NCI-H1092 treated with DMSO at 0.1 percent for 48 hours (cell line): ENCODE data around the gene ARHGAP25.

Experiments
- DNase-seq: peaks from one replicate; lab custom pipeline; 2025; lab: John Stamatoyannopoulos, UW

The ARHGAP25 gene

GRCh38 chr2:68734688-68735525 lies at the start of gene ARHGAP25:
Gene ARHGAP25 (plus strand): TSS chr2:68734811. CDS start chr2:68735200, 389 bp downstream.
- DNase-seq, result no peak

- DNase-seq, result no peak
These were observed 48.4 kb upstream of the ARHGAP25 start for GRCh38 chr2:68686178-68686577.

GRCh38 chr2:68687018-68687417 lies 47.6 kb upstream of the ARHGAP25 start:
- DNase-seq, result no peak

DNA sequence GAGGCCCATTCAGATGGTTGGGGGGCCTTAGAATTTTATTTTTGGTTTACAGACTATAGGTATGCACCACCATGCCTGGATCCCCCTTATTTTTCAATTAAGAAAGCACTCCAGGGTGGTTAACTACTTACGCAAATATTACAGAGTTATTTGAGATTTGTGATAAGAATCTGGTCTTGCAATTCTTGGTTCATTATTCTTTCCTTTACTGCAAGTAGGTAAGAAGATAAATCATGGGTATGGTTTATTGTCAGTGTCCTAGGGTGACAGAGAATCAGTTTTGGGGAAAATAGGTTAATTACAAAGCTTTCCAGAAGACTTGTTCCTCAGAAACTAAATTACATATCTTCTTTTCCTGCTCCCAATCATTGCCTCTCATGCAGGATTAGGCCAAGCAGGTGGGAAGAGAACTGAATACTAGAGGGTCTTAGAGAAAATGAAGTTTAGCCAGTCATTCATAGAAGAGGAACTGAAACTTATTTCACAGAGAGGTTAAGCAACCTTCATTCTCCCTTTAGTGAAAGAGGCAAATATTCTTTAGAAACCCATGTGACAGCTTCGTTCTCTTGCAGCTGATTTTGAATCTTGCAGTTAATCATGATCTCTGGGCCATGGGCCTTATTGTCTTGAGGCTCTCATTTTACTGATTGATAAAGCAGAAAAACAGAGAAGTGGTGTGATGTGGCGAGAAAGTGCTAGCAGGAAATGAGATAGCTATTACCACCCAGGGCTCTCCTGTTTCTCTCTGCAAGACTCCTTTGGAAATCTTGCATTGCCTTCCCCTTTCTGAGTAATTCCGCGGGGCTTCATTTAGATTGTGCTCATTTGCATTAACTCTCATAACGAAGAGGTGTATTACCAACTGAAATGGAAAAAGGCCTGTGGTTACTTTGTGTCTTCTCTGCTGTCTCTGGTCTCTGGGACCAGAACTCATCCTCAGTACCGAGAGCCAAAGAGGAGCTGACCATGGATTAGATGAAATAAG lies 44.8 kb upstream of the ARHGAP25 start:
- DNase-seq, result no peak

DNA sequence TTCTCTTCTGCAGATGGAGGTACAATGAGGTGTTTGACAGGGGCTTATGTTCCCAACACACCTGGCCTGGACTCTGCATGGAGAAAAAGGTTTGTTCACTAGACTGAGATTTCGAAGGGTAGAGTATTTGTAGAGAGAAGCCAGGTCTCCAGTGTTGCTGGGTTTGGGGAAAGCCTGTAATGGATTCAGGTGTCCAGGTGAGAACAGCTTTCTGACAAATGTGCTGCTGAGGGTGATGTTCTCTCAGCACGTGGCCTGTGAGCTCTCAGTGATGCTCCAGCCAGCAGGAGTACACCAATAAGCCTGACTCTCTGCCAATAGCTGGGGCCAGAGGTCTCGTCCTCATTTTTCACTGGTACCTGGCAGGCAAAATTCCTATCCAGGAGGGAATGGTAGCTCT lies 43.8 kb upstream of the ARHGAP25 start:
- no peak for DNase-seq

GRCh38 chr2:68692511-68692910 lies 42.1 kb upstream of the ARHGAP25 start:
- DNase-seq, result no peak

GRCh38 chr2:68693951-68694350 lies 40.7 kb upstream of the ARHGAP25 start:
- no peak for DNase-seq

DNA sequence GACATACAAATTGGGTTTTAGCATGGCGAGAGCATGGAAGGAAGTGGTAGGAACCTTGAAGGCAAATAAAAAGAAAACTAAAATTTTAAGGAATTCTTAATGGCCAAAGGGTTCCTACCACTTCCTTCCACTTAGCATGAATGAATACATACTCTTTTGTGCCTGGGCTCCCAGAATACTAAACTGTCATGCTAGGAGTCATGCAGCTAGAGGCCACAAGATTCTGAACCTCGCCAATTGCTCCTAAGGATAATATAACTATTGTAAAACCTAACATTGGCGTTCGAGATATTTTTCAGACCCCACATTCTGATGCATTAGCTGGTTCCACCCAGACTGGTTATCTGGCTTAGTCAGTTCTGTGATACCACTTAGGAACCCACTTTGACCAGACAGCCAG lies 38.6 kb upstream of the ARHGAP25 start:
- no peak for DNase-seq

DNA sequence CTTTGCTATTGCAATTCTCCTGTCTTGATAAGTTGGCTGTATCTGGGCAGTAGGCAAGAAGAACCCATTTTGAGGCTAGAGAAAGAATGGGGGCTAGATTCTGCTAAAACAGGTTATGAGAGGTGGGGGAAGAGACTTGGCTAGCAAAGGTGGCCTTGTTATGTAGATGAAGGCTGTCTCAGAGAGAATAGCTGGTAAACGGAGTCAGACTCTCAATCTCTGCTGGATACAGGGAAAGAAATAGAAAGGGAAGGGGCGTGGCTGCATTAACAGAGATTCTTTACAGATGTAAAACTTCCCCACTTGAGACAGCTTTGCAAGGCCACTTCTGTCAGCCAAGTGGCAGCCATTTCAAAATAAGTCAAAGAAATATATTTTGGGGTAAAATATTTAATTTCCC lies 38.1 kb upstream of the ARHGAP25 start:
- no peak for DNase-seq

DNA sequence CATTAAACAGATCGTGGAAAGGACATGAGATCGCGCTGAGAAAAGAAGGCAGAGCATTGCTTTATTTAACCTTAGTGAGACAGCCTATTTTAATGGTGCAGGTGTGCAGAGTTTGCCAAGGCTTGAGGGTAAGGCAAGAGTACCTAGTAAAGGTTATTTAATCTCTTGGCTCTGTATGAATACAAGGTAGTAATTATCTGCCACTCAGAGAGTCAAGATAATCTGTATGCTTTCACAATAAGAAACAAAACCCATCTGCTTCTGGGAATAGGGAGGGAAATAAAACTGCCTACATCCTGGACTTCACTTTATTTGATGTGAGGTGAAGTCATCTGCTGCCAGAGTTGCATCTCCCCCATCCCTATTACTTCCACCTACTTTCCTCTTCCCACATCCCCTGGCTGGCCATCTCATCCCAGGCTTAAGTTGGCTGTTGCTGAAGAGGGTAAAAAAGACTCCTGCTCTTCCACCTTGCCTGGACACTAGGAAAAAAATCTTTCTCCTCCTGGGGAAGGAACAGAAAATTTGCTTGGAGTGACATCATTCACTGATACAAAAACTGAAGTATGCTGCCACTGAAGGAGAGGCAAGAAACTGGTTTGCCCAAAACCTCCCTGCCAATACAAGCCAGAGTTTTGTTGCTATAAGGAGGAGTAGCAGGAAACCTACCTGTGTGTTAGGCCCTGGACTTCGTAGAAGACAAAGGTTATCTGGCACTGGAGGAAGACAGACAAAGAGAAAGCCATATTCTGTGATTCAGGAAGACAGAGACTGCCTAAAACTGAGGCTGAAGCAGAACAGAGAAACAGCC lies 35.8 kb upstream of the ARHGAP25 start:
- peak; percentile 27 for DNase-seq

GRCh38 chr2:68700560-68700959 lies 34.1 kb upstream of the ARHGAP25 start:
- no peak for DNase-seq

GRCh38 chr2:68706637-68707036 lies 28.0 kb upstream of the ARHGAP25 start:
- DNase-seq, result no peak

GRCh38 chr2:68708629-68709028 lies 26.0 kb upstream of the ARHGAP25 start:
- DNase-seq, result no peak

GRCh38 chr2:68709421-68709911 lies 25.1 kb upstream of the ARHGAP25 start:
- peak; percentile 18 for DNase-seq

DNA sequence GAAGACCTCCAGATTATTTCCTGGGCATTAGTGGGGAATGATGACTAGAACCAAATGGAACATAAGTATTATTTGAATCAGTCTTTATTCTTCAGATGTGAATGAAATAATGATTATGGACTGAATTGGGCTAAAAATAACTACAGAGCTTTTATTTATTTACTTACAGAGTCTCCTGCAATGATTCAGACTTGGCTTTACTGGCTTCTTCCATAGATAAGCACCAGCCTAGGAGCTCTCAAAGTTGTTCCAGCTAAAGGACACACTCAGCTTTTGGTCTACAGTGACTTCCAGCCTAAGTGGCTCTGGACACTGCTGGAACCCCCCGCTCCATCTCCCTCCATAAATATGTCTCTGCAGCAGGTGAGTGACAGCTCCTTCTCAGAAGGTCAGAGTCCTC lies 24.3 kb upstream of the ARHGAP25 start:
- DNase-seq, result no peak

GRCh38 chr2:68710756-68711155 lies 23.9 kb upstream of the ARHGAP25 start:
- DNase-seq, result no peak

DNA sequence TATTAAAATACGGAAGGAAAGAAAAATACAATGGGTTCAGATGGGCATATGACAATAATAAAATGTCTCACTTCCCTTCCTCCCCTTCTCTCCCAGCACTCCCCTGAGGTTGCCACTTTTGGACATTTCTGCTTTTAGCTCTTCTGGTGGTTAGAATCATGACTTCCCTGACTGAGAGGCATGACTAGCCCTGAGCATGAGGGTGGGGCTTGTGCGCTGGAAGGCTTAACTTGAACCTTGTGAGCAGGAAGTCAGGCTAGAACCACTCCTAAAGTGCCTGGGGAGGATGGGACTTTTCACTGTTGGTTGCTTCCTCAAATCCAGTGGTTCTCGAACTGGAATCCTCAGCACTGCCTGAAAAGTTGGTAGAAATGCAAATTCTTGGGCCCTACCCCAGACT lies 19.7 kb upstream of the ARHGAP25 start:
- DNase-seq, result no peak

GRCh38 chr2:68715353-68716041 lies 19.1 kb upstream of the ARHGAP25 start:
- peak; percentile 10 for DNase-seq

- no peak for DNase-seq
These were observed 17.9 kb upstream of the ARHGAP25 start for GRCh38 chr2:68716604-68717304.

DNA sequence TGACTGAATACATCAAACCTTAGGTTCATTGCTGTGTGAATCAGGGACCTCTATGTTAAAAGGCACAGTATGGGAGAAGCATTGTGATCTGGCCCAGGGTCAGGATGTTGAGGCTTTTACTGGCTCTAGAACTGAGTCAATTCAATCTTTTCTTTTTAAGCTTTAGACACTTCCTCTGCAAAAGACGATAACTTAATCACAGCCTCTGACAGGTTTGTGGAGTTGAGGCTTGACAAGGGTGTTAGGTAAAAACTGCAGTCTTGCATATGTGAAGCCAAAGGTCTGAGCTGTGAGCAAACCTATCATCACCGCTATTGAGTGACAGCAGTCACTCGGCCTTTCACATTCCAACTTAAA lies 17.3 kb upstream of the ARHGAP25 start:
- DNase-seq, result no peak

- DNase-seq, result no peak
These were observed 14.7 kb upstream of the ARHGAP25 start for GRCh38 chr2:68719912-68720311.
